NCI-H1092 treated with DMSO at 0.1 percent for 48 hours (cell line): Measurements from ENCODE around the gene NEB.
"Not testable (repeated sequence)": the region's sequence is repeated elsewhere in the genome, so short reads cannot be mapped to it uniquely, and the experiment has no call there.

Source experiments
- DNase-seq: peaks from one replicate; lab custom pipeline; 2025; lab: John Stamatoyannopoulos, UW

NEB gene

GRCh38 chr2:151757861-151758260 is 23.6 kb upstream of the NEB start:
- peak; percentile 82 for DNase-seq

- peak; percentile 25 for DNase-seq
These were observed 22.5 kb upstream of the NEB start for GRCh38 chr2:151756820-151757219.

GRCh38 chr2:151754253-151754897 is 20.1 kb upstream of the NEB start:
- DNase-seq: no peak

GRCh38 chr2:151753540-151753939 is 19.3 kb upstream of the NEB start:
- DNase-seq: no peak

GRCh38 chr2:151745261-151745660 is 11.0 kb upstream of the NEB start:
- not testable (repeated sequence) for DNase-seq

- no peak for DNase-seq
These were observed 3.9 kb downstream of the NEB start for GRCh38 chr2:151730262-151730975.

- no peak for DNase-seq
These were observed 4.4 kb downstream of the NEB start for GRCh38 chr2:151729837-151730236.

GRCh38 chr2:151729415-151729811 is 4.9 kb downstream of the NEB start:
- peak; percentile 5 for DNase-seq

GRCh38 chr2:151728804-151729414 is 5.4 kb downstream of the NEB start:
- DNase-seq: peak; percentile 8

GRCh38 chr2:151727593-151728552 is 6.4 kb downstream of the NEB start:
- DNase-seq: no peak

GRCh38 chr2:151721161-151721560 is 13.1 kb downstream of the NEB start:
- DNase-seq: no peak

GRCh38 chr2:151720521-151720920 is 13.8 kb downstream of the NEB start:
- DNase-seq: no peak

- no peak for DNase-seq
These were observed 15.5 kb downstream of the NEB start for GRCh38 chr2:151718796-151719195.

- no peak for DNase-seq
These were observed 16.0 kb downstream of the NEB start for GRCh38 chr2:151718247-151718646.

GRCh38 chr2:151716721-151717120 is 17.6 kb downstream of the NEB start:
- DNase-seq: no peak

GRCh38 chr2:151713291-151713903 is 20.9 kb downstream of the NEB start:
- DNase-seq: no peak

GRCh38 chr2:151711025-151711424 is 23.3 kb downstream of the NEB start:
- no peak for DNase-seq

- DNase-seq: no peak
These were observed 25.5 kb downstream of the NEB start for GRCh38 chr2:151708788-151709187.

GRCh38 chr2:151707857-151708256 is 26.4 kb downstream of the NEB start:
- no peak for DNase-seq

GRCh38 chr2:151704480-151704961 is 29.8 kb downstream of the NEB start:
- DNase-seq: not testable (repeated sequence)

- not testable (repeated sequence) for DNase-seq
These were observed 36.1 kb downstream of the NEB start for GRCh38 chr2:151698134-151698533.

- DNase-seq: no peak
These were observed 38.5 kb downstream of the NEB start for GRCh38 chr2:151695778-151696177.
